Esophagus squamous epithelium (tissue), 4 donors: ENCODE results near the gene LGSN.

Experiments used
- POLR2A ChIP-seq, 4 donors: fragments of 450-650 bp; IDR thresholded peaks; one replicate each; pipeline ENCODE4 v1.6.1; 2017; ENCODE audit warnings: antibody characterized with exemption in 4 of 4, mild to moderate bottlenecking in 4 of 4, moderate library complexity in 3 of 4
- TF ChIP-seq, protein P1 (sequence below), 6 experiments: fragments of 450-650 bp in 4 of 6; fragments of 200-600 bp in 2 of 6; sonication (generic) in 2 of 6; IDR thresholded peaks; one replicate each; pipeline ENCODE4 v1.5.1; 2016 to 2019; ENCODE audit warnings: antibody characterized with exemption in 6 of 6, mild to moderate bottlenecking in 4 of 6, moderate library complexity in 4 of 6

DNA sequence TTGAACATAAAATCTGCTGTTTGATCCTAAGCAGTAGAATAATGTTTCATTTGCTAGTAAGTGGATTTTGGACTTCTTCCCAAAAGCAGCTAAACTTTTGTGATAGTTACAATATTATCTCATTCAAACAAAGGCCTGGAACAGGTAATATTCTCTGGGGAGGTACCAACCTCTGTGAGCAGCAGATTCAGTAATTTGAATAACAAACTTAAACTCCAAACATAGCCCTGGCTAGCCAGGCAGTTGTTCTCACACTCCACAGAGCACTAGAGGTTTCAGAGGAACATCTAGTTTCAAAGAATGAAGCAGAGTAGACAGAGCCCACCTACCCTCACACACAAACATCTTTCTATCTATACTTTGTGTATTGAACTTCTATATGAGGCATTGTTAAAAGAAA, 40.9 kb downstream of the LGSN start:
- TF ChIP-seq, protein P1, sequence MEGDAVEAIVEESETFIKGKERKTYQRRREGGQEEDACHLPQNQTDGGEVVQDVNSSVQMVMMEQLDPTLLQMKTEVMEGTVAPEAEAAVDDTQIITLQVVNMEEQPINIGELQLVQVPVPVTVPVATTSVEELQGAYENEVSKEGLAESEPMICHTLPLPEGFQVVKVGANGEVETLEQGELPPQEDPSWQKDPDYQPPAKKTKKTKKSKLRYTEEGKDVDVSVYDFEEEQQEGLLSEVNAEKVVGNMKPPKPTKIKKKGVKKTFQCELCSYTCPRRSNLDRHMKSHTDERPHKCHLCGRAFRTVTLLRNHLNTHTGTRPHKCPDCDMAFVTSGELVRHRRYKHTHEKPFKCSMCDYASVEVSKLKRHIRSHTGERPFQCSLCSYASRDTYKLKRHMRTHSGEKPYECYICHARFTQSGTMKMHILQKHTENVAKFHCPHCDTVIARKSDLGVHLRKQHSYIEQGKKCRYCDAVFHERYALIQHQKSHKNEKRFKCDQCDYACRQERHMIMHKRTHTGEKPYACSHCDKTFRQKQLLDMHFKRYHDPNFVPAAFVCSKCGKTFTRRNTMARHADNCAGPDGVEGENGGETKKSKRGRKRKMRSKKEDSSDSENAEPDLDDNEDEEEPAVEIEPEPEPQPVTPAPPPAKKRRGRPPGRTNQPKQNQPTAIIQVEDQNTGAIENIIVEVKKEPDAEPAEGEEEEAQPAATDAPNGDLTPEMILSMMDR (IDR thresholded peaks at IDR 0.05), result no peak
- TF ChIP-seq POLR2A (IDR thresholded peaks at IDR 0.05), result no peak
